Measurements from ENCODE around the gene KCNC2.
"Not testable (repeated sequence)": the region's sequence is repeated elsewhere in the genome, so short reads cannot be mapped to it uniquely, and the experiment has no call there.

Gene KCNC2

GRCh38 chr12:75209812-75210138, at the start of gene KCNC2:
TSS of gene KCNC2 (minus strand) at chr12:75209839.
- DNase-seq: no peak

GRCh38 chr12:75259143-75259542, 49.5 kb upstream of the KCNC2 start:
- no peak for DNase-seq

- DNase-seq: no peak
These were observed 47.9 kb upstream of the KCNC2 start for GRCh38 chr12:75257510-75257909.

- no peak for DNase-seq
These were observed 35.5 kb upstream of the KCNC2 start for GRCh38 chr12:75245108-75245507.

- DNase-seq: no peak
These were observed 30.3 kb upstream of the KCNC2 start for GRCh38 chr12:75239987-75240386.

GRCh38 chr12:75236206-75236605, 26.6 kb upstream of the KCNC2 start:
- DNase-seq: no peak

- no peak for DNase-seq
These were observed 17.5 kb upstream of the KCNC2 start for GRCh38 chr12:75227132-75227531.

- no peak for DNase-seq
These were observed 2.4 kb upstream of the KCNC2 start for GRCh38 chr12:75212072-75212471.

- peak; percentile 43 for DNase-seq
These were observed 505 bp downstream of the KCNC2 start for GRCh38 chr12:75208856-75209811.

- DNase-seq: no peak
These were observed 2.1 kb downstream of the KCNC2 start for GRCh38 chr12:75207338-75208083.

GRCh38 chr12:75205558-75205957, 4.1 kb downstream of the KCNC2 start:
- no peak for DNase-seq

GRCh38 chr12:75196865-75197264, 12.8 kb downstream of the KCNC2 start:
- DNase-seq: no peak

GRCh38 chr12:75196408-75196807, 13.2 kb downstream of the KCNC2 start:
- no peak for DNase-seq

GRCh38 chr12:75194250-75194649, 15.4 kb downstream of the KCNC2 start:
- no peak for DNase-seq

GRCh38 chr12:75192196-75192595, 17.4 kb downstream of the KCNC2 start:
- no peak for DNase-seq

- DNase-seq: no peak
These were observed 18.8 kb downstream of the KCNC2 start for GRCh38 chr12:75190846-75191245.

GRCh38 chr12:75185881-75186280, 23.8 kb downstream of the KCNC2 start:
- DNase-seq: not testable (repeated sequence)

- no peak for DNase-seq
These were observed 25.1 kb downstream of the KCNC2 start for GRCh38 chr12:75184516-75184915.

- DNase-seq: no peak
These were observed 25.7 kb downstream of the KCNC2 start for GRCh38 chr12:75183967-75184366.

- no peak for DNase-seq
These were observed 31.6 kb downstream of the KCNC2 start for GRCh38 chr12:75177997-75178396.

GRCh38 chr12:75172611-75173010, 37.0 kb downstream of the KCNC2 start:
- no peak for DNase-seq

- DNase-seq: no peak
These were observed 38.9 kb downstream of the KCNC2 start for GRCh38 chr12:75170640-75171185.

GRCh38 chr12:75162845-75163244, 46.8 kb downstream of the KCNC2 start:
- DNase-seq: no peak

- no peak for DNase-seq
These were observed 48.2 kb downstream of the KCNC2 start for GRCh38 chr12:75161488-75161887.

All from activated CD4-positive, alpha-beta T cell treated with anti-CD3 and anti-CD28 coated beads for 48 hours (primary cell).